HepG2 (cell line): ENCODE results near the gene PFN1. TPM values are rescaled to one million over a fixed set of nuclear protein-coding genes. Genes with fewer than 3 reads are reported as not detected.

Source experiments
- FLYWCH1 ChIP-seq: sonication (generic); formaldehyde crosslinking; IDR thresholded peaks from 2 replicates; pipeline ENCODE4 v1.8.1; 2023; ENCODE audit warnings: mild to moderate bottlenecking, missing genetic modification reagents
- NCOA1 ChIP-seq: sonication (generic); formaldehyde crosslinking; IDR thresholded peaks from 2 replicates; pipeline ENCODE4 v1.9.0; 2021; ENCODE audit warnings: missing genetic modification reagents
- RFX1 ChIP-seq: fragments of 450-650 bp; IDR thresholded peaks from 2 replicates; pipeline ENCODE4 v1.6.1; 2017
- SALL2 ChIP-seq: sonication (generic); formaldehyde crosslinking; IDR thresholded peaks from 2 replicates; pipeline ENCODE4 v1.8.1; 2023; ENCODE audit warnings: mild to moderate bottlenecking, missing genetic modification reagents, inconsistent platforms
- SATB2 ChIP-seq: sonication (generic); formaldehyde crosslinking; IDR thresholded peaks from 2 replicates; pipeline ENCODE4 v1.5.0; 2020; ENCODE audit warnings: missing genetic modification reagents
- THYN1 ChIP-seq: sonication (generic); formaldehyde crosslinking; IDR thresholded peaks from 2 replicates; pipeline ENCODE4 v1.8.1; 2023; ENCODE audit warnings: low read depth, mild to moderate bottlenecking, moderate library complexity, missing genetic modification reagents, borderline replicate concordance
- TSC22D2 ChIP-seq: sonication (generic); formaldehyde crosslinking; IDR thresholded peaks from 2 replicates; pipeline ENCODE4 v1.5.1; 2020; ENCODE audit warnings: missing genetic modification reagents, mild to moderate bottlenecking, borderline replicate concordance
- ZNF205 ChIP-seq: IDR thresholded peaks from 2 replicates; pipeline ENCODE4 v1.6.1; 2018; ENCODE audit warnings: missing biosample characterization, missing genetic modification reagents
- ZNF33B ChIP-seq: sonication (generic); formaldehyde crosslinking; IDR thresholded peaks from 2 replicates; pipeline ENCODE4 v1.5.1; 2020; ENCODE audit warnings: mild to moderate bottlenecking, missing genetic modification reagents
- ZNF570 ChIP-seq: sonication (generic); formaldehyde crosslinking; IDR thresholded peaks from 2 replicates; pipeline ENCODE4 v1.4.0; 2020; ENCODE audit warnings: mild to moderate bottlenecking, missing genetic modification reagents, borderline replicate concordance
- ZNF720 ChIP-seq: sonication (generic); formaldehyde crosslinking; IDR thresholded peaks from 2 replicates; pipeline ENCODE4 v1.4.0; 2020; ENCODE audit warnings: missing genetic modification reagents
- polyA plus RNA-seq, 8 experiments: library from polyadenylated mRNA; depleted of rRNA in 3 of 8; stranded (reverse) in 7 of 8; unstranded in 1 of 8; fragments of >200 nt; fragmentation: Illumina TruSeq in 4 of 8; extraction: Trizol in 4 of 8; gene quantifications; 2 replicates each; pipeline versions ENCODE4 v1.2.1 to v1.2.3, GENCODE V29; 2011 to 2016; ENCODE audit warnings: low read depth in 4 of 8, missing spikeins in 1 of 8, mixed read lengths in 1 of 8; ENCODE audit not compliant: insufficient read depth in 1 of 8
- total RNA-seq, 5 experiments: library from RNA; depleted of rRNA; stranded (reverse); fragments of >200 nt; fragmentation: Illumina TruSeq; extraction: Trizol; gene quantifications; 2 replicates each; pipeline ENCODE4 v1.2.3, GENCODE V29; 2016; ENCODE audit warnings: low read depth in 1 of 5
- TF ChIP-seq, protein P1 (sequence below): sonication (generic); formaldehyde crosslinking; IDR thresholded peaks from 2 replicates; pipeline ENCODE4 v1.4.0; 2020; ENCODE audit warnings: missing genetic modification reagents, borderline replicate concordance
- TF ChIP-seq, protein P2 (sequence below): sonication (generic); formaldehyde crosslinking; IDR thresholded peaks from 2 replicates; pipeline ENCODE4 v1.4.0; 2020; ENCODE audit warnings: missing genetic modification reagents
- TF ChIP-seq, protein P3 (sequence below): IDR thresholded peaks from 2 replicates; pipeline ENCODE4 v1.4.0; 2020; ENCODE audit warnings: mild to moderate bottlenecking, missing genetic modification reagents

Gene PFN1
- total and polyA plus RNA-seq, 2 of the 13 experiments (the other 11 are each of a cell fraction or from before 2014, with no cell fraction given), result 494 to 613 TPM

DNA sequence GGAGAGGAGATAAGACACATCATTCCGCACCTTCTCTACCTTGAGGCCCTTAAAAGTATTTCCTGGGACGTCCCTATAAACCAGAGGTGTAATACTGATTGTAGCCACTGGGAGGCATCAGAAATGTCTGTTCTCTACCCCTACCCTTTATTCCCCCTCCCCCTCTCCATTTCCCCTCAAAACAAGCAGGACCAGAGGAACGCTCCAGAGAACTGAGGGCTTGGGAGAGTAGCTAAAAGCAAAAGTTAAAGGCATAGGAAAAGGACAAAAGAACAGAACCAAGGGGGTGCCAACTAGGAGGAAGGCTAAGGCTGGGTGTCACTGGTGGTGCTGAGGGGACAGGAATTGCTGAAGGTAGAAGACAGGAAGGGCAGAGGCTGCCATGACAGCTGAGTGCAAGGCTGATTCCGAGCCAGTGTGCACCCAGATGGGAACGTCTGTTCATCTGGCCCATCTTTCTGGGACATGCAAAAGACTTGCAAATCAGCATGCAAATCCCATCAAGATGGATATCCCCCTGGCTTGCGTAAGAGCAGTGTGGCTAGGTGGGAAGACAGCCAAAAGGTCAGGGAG, 32.4 kb upstream of the PFN1 start (continued):
- TF ChIP-seq, protein P1, sequence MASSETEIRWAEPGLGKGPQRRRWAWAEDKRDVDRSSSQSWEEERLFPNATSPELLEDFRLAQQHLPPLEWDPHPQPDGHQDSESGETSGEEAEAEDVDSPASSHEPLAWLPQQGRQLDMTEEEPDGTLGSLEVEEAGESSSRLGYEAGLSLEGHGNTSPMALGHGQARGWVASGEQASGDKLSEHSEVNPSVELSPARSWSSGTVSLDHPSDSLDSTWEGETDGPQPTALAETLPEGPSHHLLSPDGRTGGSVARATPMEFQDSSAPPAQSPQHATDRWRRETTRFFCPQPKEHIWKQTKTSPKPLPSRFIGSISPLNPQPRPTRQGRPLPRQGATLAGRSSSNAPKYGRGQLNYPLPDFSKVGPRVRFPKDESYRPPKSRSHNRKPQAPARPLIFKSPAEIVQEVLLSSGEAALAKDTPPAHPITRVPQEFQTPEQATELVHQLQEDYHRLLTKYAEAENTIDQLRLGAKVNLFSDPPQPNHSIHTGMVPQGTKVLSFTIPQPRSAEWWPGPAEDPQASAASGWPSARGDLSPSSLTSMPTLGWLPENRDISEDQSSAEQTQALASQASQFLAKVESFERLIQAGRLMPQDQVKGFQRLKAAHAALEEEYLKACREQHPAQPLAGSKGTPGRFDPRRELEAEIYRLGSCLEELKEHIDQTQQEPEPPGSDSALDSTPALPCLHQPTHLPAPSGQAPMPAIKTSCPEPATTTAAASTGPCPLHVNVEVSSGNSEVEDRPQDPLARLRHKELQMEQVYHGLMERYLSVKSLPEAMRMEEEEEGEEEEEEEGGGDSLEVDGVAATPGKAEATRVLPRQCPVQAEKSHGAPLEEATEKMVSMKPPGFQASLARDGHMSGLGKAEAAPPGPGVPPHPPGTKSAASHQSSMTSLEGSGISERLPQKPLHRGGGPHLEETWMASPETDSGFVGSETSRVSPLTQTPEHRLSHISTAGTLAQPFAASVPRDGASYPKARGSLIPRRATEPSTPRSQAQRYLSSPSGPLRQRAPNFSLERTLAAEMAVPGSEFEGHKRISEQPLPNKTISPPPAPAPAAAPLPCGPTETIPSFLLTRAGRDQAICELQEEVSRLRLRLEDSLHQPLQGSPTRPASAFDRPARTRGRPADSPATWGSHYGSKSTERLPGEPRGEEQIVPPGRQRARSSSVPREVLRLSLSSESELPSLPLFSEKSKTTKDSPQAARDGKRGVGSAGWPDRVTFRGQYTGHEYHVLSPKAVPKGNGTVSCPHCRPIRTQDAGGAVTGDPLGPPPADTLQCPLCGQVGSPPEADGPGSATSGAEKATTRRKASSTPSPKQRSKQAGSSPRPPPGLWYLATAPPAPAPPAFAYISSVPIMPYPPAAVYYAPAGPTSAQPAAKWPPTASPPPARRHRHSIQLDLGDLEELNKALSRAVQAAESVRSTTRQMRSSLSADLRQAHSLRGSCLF, result no peak
- TF ChIP-seq SALL2 (CRISPR knock-in tag), result no peak
- no peak for TF ChIP-seq ZNF33B (CRISPR knock-in tag)
- no peak for TF ChIP-seq FLYWCH1
- no peak for TF ChIP-seq ZNF205 (CRISPR knock-in tag)
- TF ChIP-seq, protein P2, sequence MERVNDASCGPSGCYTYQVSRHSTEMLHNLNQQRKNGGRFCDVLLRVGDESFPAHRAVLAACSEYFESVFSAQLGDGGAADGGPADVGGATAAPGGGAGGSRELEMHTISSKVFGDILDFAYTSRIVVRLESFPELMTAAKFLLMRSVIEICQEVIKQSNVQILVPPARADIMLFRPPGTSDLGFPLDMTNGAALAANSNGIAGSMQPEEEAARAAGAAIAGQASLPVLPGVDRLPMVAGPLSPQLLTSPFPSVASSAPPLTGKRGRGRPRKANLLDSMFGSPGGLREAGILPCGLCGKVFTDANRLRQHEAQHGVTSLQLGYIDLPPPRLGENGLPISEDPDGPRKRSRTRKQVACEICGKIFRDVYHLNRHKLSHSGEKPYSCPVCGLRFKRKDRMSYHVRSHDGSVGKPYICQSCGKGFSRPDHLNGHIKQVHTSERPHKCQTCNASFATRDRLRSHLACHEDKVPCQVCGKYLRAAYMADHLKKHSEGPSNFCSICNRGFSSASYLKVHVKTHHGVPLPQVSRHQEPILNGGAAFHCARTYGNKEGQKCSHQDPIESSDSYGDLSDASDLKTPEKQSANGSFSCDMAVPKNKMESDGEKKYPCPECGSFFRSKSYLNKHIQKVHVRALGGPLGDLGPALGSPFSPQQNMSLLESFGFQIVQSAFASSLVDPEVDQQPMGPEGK (CRISPR knock-in tag), result peak; percentile 23; the same call in 1 of the 2 replicates
- TF ChIP-seq, protein P3, sequence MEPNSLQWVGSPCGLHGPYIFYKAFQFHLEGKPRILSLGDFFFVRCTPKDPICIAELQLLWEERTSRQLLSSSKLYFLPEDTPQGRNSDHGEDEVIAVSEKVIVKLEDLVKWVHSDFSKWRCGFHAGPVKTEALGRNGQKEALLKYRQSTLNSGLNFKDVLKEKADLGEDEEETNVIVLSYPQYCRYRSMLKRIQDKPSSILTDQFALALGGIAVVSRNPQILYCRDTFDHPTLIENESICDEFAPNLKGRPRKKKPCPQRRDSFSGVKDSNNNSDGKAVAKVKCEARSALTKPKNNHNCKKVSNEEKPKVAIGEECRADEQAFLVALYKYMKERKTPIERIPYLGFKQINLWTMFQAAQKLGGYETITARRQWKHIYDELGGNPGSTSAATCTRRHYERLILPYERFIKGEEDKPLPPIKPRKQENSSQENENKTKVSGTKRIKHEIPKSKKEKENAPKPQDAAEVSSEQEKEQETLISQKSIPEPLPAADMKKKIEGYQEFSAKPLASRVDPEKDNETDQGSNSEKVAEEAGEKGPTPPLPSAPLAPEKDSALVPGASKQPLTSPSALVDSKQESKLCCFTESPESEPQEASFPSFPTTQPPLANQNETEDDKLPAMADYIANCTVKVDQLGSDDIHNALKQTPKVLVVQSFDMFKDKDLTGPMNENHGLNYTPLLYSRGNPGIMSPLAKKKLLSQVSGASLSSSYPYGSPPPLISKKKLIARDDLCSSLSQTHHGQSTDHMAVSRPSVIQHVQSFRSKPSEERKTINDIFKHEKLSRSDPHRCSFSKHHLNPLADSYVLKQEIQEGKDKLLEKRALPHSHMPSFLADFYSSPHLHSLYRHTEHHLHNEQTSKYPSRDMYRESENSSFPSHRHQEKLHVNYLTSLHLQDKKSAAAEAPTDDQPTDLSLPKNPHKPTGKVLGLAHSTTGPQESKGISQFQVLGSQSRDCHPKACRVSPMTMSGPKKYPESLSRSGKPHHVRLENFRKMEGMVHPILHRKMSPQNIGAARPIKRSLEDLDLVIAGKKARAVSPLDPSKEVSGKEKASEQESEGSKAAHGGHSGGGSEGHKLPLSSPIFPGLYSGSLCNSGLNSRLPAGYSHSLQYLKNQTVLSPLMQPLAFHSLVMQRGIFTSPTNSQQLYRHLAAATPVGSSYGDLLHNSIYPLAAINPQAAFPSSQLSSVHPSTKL (CRISPR knock-in tag), result no peak
- TF ChIP-seq RFX1, result no peak
- TF ChIP-seq SATB2, result no peak
- TF ChIP-seq ZNF570 (CRISPR knock-in tag), result no peak
- no peak for TF ChIP-seq THYN1 (CRISPR knock-in tag)
- no peak for TF ChIP-seq TSC22D2 (CRISPR knock-in tag)
- no peak for TF ChIP-seq NCOA1 (CRISPR knock-in tag)
- no peak for TF ChIP-seq ZNF720 (CRISPR knock-in tag)
